Measurements from ENCODE around the gene NRSN1. TPM values are rescaled to one million over a fixed set of nuclear protein-coding genes. Genes with fewer than 3 reads are reported as not detected.

Gene NRSN1
- total and polyA plus RNA-seq, 2 of the 13 experiments (the other 11 are each of a cell fraction or from before 2014, with no cell fraction given), result not detected

- ChIA-PET POLR2A (interaction anchor here (3.1 kb wide), 1 partner anchor 44 kb away, joined by 8 read pairs; no protein-coding TSS in a partner anchor), CTCF (ENCODE audit: low intra/inter-chr PET ratio, low total read pairs) (no interaction called here)
- Histone ChIP-seq H3K9ac (ENCODE audit: insufficient read depth, low read depth, low read length) (no peak overlapping the region), H4K20me1 (ENCODE audit: insufficient read depth, low read length) (peaks cover 4% of the 10 kb centered on the region; the same call in 1 of the 2 replicates), H3K27me3 (ENCODE audit: control insufficient read depth in 1 of 2, insufficient read depth in 2 of 2, low read length in 2 of 2) (no peaks in the 10 kb centered on the region), H3K27ac (ENCODE audit: extremely low read length, insufficient read depth, low read length) (no peak overlapping the region), H2AFZ (ENCODE audit: low read length) (no peak overlapping the region), H3K4me2 (ENCODE audit: low read depth, low read length) (peak overlapping the region; percentile 13; the same call in 1 of the 2 replicates), H3K4me1 (ENCODE audit: insufficient read depth, low read length) (peaks cover 56% of the 10 kb centered on the region), H3K36me3 (replicated peaks in 1 of 2; ENCODE audit: control insufficient read depth in 1 of 2, insufficient read depth in 2 of 2, low read length in 2 of 2) (peaks cover 3 to 7% of the 10 kb centered on the region in 2 experiments), H3K79me2 (ENCODE audit: insufficient read depth, low read length) (no peaks in the 10 kb centered on the region), H3K4me3 (replicated peaks in 1 of 3; ENCODE audit: insufficient read depth in 1 of 3, low read depth in 2 of 3, low read length in 3 of 3) (no peak overlapping the region), H3K9me3 (ENCODE audit: low read length) (no peaks in the 10 kb centered on the region)
- TF ChIP-seq SOX13 (IDR thresholded peaks at IDR 0.05), result no peak
- TF ChIP-seq SOX13 (CRISPR knock-in tag; conservative IDR thresholded peaks at IDR 0.05 in 1 of 2, IDR thresholded peaks at IDR 0.05 in 1 of 2), result 0 out of 4 replicates have a peak, but pooled peaks of 1 of the 2 experiments have one; percentile 20
- TF ChIP-seq HNF1A (IDR thresholded peaks at IDR 0.05; ENCODE audit: low read depth), result peak; percentile 64
- TF ChIP-seq HNF1A (CRISPR knock-in tag; IDR thresholded peaks at IDR 0.05; ENCODE audit: borderline replicate concordance), result no peak
- TF ChIP-seq ZNF10 (CRISPR knock-in tag; IDR thresholded peaks at IDR 0.05; ENCODE audit: borderline replicate concordance, low read depth), result no peak
- peak; percentile 23; the same call in 1 of the 2 replicates for TF ChIP-seq SOX5 (CRISPR knock-in tag; IDR thresholded peaks at IDR 0.05; ENCODE audit: borderline replicate concordance)
- TF ChIP-seq ZSCAN9 (CRISPR knock-in tag; IDR thresholded peaks at IDR 0.05; ENCODE audit: borderline replicate concordance), result 0 out of 2 replicates have a peak, but pooled peaks have one; percentile 45
- TF ChIP-seq NFIC (IDR thresholded peaks at IDR 0.05; ENCODE audit: low read length), result no peak
- intact Hi-C loops (cut with micrococcal nuclease; ENCODE audit: unreplicated experiment) (no loop called here), in situ Hi-C loops (cut with HindIII; ENCODE audit: extremely low pct_ligation_motif_present, low pct_unique_long_range_greater_than_20kb) (loop anchor here (10.0 kb wide), 1 partner anchor 129 kb away; no protein-coding TSS in a partner anchor)
- no peak for FAIRE-seq
- BruUV-seq (replicated peaks), result no TSS peak
- peak; percentile 38 for ATAC-seq
- DNase-seq (ENCODE audit: low spot score), result peak; percentile 53
Measured at GRCh38 chr6:24193364-24193763, 67.3 kb downstream of the NRSN1 start.
